VCaP (cell line): ENCODE results near the gene LIN7B.

ENCODE experiments used
- H3K27ac ChIP-seq: fragments of 450-650 bp; 2 replicates; pipeline ENCODE4 v1.5.1; 2017
- TF ChIP-seq, protein P1 (sequence below): fragments of 450-650 bp; conservative IDR thresholded peaks from 2 replicates; pipeline ENCODE4 v1.5.1; 2017; ENCODE audit warnings: mild to moderate bottlenecking, moderate library complexity

LIN7B gene

DNA sequence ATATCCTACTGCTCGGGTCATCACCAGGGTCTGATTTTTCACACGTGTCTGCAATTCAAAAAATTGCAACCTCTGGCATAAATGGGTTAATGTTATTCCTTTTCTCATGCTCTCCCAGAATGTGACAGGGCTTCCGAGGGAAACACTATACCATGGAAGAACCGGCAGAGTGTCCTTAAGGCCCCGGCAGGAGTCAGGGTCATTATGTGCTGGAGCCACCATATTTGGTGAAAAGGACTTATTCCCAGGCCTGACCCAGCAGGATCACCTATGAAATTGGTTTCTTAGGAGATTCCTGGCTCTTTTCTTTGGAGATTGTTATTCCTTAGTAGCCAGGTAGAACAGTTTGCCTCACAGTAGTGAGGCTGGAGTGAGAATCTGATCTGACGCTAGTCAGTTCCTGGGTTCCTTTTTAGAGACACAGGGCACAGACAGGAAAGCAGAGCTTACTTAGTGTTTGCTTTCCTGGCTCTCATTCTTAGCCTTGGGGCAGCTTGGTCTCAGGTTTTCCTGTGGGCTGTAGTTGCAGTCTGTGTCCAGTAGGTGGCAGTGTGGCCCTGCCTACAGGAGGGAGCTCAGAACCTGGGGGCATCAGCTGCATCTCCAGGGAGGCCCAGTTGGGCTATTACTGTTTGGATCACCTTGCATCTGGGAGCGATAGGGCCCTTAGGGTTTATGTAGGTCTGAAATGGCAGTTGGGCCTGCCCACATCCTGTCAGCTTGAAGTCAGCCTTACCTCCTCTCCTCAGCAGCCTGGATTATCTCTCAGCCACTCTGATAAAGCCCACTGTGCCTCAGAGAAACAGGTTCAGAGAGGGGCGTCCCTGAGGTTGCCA lies 16.5 kb upstream of the LIN7B start:
- H3K27ac ChIP-seq, result peak overlapping the region; percentile 69
- TF ChIP-seq, protein P1, sequence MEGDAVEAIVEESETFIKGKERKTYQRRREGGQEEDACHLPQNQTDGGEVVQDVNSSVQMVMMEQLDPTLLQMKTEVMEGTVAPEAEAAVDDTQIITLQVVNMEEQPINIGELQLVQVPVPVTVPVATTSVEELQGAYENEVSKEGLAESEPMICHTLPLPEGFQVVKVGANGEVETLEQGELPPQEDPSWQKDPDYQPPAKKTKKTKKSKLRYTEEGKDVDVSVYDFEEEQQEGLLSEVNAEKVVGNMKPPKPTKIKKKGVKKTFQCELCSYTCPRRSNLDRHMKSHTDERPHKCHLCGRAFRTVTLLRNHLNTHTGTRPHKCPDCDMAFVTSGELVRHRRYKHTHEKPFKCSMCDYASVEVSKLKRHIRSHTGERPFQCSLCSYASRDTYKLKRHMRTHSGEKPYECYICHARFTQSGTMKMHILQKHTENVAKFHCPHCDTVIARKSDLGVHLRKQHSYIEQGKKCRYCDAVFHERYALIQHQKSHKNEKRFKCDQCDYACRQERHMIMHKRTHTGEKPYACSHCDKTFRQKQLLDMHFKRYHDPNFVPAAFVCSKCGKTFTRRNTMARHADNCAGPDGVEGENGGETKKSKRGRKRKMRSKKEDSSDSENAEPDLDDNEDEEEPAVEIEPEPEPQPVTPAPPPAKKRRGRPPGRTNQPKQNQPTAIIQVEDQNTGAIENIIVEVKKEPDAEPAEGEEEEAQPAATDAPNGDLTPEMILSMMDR, result peak; percentile 99

DNA sequence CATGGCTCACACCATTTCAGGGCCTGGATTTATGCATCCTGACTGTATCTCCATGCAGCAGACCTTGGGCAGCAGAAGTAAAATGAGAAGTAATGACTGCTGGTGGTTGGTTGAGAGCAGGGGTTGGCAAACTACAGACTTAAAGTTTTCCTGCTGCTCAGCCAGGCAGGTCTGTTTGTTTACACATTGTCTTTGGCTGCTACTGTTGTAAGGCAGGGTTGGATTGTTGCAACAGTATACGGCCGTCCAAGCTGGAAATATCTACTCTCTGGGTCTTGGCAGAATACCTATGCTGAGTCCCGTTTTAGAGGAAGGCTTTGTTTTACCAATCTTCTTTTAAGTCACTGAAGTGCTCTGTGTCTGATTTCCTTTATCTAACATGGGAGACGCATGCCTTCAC lies 15.4 kb upstream of the LIN7B start:
- TF ChIP-seq, protein P1, result no peak
- H3K27ac ChIP-seq, result peak overlapping the region; percentile 69

DNA sequence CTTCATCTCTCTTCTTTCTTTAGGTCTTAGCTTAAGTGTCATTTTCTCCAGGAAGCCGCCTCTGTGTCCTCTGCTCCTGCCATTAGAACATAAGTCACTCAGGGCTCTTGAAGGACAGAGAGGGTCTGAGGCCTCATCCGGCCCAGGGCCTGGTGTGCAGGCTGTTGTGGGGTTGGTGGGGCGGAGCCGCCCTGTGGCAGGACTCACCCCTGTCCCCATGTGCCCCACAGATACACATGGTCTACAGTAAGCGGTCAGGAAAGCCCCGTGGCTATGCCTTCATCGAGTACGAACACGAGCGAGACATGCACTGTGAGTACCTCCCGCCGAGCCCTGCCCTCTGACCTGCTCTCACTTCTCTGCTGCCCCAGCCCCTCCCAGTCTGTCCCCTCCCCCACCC lies 13.0 kb upstream of the LIN7B start:
- H3K27ac ChIP-seq, result peak overlapping the region; percentile 9; the same call in 1 of the 2 replicates
- TF ChIP-seq, protein P1, result no peak

DNA sequence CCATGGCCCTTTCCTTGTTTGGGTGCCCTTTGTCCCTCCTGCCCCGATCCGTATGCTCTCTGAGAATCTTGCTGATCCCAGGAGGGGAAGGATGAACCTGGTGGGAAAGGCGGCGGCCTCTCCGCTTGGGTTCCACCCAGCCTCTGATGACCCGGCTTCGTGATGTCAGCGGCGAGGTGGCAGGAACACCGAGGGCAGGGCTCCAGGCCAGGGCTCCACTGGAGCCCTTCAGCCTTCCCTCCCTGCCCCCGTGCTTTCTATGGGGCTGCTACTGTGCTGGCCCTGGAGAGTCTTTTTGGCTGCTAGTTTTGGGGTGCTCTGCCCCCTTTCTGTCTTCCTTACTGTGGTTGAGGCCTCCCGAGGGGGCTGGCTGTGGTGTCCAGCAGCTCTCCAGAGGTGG lies 11.9 kb upstream of the LIN7B start:
- H3K27ac ChIP-seq, result 0 out of 2 replicates have a peak overlapping the region, but pooled peaks have one; percentile 15
- TF ChIP-seq, protein P1, result no peak

DNA sequence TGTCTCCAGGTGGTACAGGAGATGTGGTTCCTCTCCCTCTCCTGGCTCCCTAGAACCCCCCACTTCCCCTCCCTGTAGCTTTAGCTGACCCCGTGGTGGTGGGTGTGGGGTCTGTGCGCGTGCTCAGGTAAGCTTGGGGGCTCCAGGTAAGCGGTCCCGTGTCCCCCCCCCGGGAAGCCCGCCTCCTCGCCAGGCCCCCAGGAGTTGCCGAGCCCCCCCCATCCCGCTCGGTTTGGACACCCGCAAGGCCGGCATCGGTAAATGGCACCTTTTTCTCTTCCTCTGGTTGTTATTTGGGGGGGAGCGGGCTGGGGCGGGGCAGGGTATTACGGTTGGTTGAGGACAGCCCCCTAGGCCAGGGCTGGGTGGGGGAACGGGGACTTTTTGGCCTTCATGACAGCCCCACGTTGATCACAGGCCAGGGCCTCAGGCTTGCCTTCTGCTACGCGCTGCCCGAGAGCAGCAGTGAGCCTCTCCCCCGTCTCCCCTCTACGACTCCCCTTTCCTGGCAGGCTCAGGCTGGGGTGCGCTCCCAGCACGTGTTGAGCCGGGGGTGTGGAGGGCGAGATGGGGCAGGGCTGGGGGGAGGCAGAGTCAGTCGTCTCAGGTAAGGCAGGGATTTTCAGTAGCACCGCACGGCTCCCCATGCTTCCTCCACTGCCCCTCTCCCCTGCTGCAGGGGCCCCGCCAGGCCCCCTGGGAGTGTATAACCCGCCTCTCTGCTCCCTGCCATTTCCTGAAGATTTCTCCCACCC lies 10.7 kb upstream of the LIN7B start:
- H3K27ac ChIP-seq, result no peak overlapping the region
- TF ChIP-seq, protein P1, result no peak

DNA sequence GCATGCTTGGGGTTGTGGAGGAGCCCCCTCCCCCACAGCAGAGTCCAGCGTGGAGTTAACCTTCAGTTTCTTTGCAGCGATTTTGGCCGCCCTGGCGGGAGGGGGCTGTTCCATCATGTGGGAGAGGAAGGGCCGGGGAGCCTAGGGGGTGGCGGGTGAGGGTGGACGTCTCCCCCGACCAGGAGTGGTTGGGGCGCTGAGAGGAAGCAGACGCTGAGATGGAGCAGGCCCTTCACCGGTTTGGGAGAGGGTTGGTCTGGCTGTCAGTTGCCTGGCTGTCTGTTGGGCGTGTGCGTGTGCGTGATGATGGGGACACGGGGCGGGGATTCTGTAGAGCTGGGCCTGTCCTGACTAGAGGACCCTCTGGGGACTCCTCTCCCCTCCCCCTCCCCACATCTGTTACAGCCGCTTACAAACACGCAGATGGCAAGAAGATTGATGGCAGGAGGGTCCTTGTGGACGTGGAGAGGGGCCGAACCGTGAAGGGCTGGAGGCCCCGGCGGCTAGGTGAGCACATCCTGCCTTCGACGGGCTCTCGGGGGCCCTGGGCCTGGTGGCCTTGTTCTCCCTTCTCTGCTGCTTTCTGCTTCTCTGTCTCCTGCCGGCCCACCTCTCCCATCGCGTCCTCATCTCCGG lies 9.8 kb upstream of the LIN7B start:
- TF ChIP-seq, protein P1, result no peak
- no peak overlapping the region for H3K27ac ChIP-seq

DNA sequence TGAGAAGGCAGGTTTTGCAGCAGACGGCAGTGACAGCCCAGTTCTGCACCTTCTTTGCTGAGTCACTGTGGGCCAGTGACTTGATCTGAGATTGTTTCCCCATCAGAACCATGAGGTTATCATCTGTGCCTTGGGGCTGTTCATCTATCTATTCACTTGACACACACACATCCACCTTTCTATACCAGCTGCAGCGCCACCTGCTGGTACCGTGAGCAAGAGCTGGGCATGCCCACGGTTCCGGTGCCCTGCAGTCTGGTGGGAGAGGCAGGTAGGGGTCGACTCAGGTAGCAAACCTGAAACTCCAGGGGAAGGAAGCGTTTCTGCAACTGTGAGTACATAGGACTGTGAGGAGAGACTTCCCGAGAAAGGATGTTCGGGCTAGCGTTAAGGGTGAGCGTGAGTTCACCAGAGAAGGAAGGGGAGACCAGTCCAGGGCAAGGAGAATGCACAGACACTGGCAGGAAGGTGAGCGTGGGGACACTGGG lies 7.5 kb upstream of the LIN7B start:
- no peak overlapping the region for H3K27ac ChIP-seq
- TF ChIP-seq, protein P1, result peak; percentile 95
